HL-60/S4 (cell line): Measurements from ENCODE around the gene HDHD5.

ENCODE experiments used
- in situ Hi-C: fragments of 300-500 bp; cut with MboI; formaldehyde crosslinking; loops from 2 replicates; pipeline ENCODE4 v1.14.3; 2022; ENCODE audit warnings: low sequenced_read_pairs

Gene HDHD5

GRCh38 chr22:17120711-17121232 is 38.3 kb downstream of the HDHD5 start:
- in situ Hi-C loops, result no loop called here

DNA sequence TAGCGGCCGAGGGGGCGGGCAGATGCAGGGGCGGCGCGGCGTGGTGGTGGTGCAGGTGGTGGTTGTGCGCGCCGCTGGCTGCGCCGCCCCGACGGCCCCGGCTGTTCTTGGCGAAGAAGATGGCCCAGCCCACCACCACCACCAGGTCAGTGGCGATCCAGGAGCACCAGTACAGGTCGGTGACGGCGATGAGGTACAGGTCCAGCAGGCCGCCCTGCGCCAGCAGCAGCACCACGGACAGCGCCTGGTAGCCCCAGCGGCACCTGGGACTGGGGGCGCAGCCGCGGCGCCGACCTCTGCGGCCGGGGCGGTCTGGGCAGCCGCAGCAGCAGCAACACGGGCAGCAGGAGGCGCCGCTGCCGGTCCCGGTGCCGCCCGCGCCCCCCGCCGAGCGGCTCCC is 38.8 kb downstream of the HDHD5 start:
- in situ Hi-C loops, result no loop called here

- in situ Hi-C loops, result no loop called here
Observed at GRCh38 chr22:17119481-17120202, 39.4 kb downstream of the HDHD5 start.

DNA sequence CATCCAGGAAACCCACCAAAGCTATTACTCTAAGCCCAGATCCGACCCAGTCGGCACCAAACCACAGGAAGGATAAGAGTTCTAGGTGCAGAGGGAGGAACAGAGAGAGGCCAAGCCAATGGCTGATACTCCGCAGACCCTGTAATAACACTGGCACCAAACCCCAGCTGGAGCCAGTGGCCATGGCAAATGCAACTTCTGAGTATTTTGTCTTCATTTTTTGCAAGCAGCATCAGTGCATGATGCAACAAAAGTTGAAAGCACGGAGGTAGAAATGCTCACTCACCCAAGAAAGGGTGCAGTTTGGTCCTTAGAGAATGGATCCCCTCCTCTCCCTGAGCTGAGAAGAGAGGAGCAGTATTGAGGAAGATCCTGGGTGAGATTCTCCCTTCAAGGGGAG is 40.7 kb downstream of the HDHD5 start:
- in situ Hi-C loops, result no loop called here

DNA sequence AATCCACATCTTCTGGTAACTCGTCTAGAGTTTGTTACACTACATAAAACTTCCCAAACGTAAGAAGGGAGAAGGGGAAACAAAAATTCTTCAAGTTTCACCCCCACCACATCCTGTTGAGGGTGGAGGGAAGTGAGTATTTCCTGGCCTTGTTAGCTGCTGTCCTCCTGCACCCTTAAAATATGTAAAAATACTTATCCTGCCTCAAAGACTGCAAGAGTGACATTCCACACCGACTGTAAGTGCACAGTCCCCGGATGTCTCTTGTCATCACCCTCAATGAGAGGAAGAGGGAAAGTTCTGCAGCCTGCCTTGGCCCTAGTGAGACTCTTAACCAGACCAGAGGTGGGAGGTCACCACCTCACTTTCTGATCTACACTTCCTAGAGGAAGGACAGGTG is 41.2 kb downstream of the HDHD5 start:
- in situ Hi-C loops, result no loop called here

GRCh38 chr22:17117400-17117799 is 41.7 kb downstream of the HDHD5 start:
- in situ Hi-C loops, result no loop called here

- in situ Hi-C loops, result no loop called here
Observed at GRCh38 chr22:17116572-17117330, 42.3 kb downstream of the HDHD5 start.

DNA sequence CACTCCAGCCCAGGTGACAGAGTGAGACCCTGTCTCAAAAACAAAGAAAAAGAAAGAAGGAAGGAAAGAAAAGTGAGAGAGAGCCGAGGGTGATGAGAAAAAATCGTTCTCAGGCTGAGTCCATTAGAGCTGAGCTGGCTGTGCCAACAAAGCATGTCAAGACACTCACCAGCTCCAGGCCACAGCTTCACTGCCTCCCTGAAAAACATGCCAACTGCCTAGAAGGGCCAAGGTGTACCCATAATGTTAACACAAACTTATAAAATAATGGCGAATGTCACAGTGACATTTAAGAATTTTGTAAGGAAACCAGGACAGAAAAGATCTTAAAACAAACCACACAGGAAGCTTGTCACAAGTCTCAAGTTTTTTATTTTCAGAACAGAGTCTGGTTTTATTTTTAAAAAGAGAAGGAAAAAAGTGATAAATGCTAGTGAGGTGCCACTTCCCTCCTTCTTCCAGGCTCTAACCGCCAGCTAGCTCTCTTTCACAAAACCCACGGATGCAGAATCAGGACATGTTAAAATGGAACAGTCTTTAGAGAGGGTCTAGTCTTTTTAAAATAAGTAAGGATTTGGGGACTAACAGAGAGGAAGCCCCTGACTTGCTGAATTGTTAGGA is 43.0 kb downstream of the HDHD5 start:
- in situ Hi-C loops, result no loop called here

GRCh38 chr22:17115236-17115635 is 43.8 kb downstream of the HDHD5 start:
- in situ Hi-C loops, result no loop called here

DNA sequence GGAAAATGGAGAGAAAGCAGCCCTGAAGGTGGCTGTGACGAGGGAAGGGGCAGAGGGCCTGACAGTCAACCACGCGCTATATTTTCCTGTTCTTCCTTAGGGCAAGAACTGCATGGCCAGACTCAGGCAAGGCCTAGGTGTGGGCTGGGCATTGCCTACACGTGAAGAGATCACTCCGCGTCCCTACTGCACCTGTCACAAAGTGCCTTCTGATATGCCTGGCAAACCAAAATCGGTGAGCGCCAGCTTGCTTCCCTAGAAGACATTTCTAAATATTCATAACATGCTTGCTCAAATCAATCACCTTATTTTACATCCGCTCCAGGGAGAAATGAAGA is 44.2 kb downstream of the HDHD5 start:
- in situ Hi-C loops, result no loop called here

DNA sequence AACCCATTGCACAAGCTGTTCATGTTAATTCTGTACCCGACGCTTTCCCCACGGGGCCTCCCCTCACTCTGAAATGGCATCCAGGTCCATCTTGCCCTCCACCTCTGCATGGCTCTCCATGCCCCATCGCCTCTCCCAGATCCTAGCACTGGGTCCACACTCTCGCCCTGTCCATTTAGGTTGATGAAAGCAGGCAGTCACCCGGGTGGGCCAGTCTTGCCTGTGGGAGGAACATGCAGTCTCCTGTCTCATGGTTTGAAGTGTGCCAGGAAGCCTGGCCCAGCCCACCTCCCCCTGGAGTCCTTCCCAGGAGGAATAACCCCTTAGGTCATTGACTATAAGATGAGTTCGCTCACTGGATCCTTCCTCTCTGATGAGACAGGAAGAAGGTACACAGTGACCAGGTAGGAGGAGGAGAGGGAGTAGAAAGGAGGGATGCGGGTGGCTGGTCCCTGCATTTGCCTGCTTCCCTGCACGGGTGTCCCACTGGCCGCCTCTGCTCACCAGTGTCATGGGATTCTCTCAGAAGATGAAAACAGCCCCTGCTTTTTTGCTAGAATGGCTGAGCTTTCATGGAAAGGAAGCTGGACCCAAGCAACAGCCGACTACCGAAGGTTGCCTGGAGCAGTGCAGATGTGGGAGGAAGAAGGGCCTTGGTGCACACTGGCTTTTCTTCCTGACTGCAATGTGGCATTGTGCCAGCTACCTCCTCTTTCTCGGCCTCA is 44.7 kb downstream of the HDHD5 start:
- in situ Hi-C loops, result no loop called here

DNA sequence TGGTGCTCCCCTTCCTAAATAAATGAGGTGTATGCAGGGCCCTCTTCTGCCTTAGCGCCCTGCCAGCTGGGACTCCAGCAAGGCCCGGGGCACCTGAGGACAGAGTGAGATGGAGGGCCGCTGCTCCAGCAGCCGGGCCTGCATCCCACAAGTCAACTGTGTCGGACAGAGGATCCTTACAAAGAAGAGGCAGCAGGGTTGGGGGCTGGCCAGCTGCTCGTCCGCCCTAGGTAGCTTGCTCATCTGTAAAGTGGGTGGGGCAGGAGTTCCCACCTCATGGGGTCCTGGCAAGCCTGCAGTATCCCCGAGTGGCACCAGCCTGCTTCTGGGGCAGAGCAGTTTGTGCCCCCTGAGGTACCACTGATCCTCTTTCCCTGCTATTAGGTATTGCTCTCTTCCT is 45.5 kb downstream of the HDHD5 start:
- in situ Hi-C loops, result no loop called here

GRCh38 chr22:17112491-17113042 is 46.5 kb downstream of the HDHD5 start:
- in situ Hi-C loops, result no loop called here

- in situ Hi-C loops, result no loop called here
Observed at GRCh38 chr22:17110791-17111550, 48.1 kb downstream of the HDHD5 start.

GRCh38 chr22:17109976-17110375 is 49.1 kb downstream of the HDHD5 start:
- in situ Hi-C loops, result no loop called here

DNA sequence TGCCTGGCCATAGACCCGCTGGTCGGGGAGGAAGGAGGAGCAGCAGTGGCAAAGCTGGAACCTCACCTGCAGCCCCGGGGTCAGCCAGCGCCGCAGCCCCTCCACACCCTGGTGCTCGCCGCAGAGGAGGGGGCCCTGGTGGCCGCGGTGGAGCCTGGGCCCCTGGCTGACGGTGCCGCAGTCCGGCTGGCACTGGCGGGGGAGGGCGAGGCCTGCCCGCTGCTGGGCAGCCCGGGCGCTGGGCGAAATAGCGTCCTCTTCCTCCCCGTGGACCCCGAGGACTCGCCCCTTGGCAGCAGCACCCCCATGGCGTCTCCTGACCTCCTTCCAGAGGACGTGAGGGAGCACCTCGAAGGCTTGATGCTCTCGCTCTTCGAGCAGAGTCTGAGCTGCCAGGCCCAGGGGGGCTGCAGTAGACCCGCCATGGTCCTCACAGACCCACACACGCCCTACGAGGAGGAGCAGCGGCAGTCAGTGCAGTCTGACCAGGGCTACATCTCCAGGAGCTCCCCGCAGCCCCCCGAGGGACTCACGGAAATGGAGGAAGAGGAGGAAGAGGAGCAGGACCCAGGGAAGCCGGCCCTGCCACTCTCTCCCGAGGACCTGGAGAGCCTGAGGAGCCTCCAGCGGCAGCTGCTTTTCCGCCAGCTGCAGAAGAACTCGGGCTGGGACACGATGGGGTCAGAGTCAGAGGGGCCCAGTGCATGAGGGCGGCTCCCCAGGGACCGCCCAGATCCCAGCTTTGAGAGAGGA is 49.8 kb downstream of the HDHD5 start:
- in situ Hi-C loops, result no loop called here

DNA sequence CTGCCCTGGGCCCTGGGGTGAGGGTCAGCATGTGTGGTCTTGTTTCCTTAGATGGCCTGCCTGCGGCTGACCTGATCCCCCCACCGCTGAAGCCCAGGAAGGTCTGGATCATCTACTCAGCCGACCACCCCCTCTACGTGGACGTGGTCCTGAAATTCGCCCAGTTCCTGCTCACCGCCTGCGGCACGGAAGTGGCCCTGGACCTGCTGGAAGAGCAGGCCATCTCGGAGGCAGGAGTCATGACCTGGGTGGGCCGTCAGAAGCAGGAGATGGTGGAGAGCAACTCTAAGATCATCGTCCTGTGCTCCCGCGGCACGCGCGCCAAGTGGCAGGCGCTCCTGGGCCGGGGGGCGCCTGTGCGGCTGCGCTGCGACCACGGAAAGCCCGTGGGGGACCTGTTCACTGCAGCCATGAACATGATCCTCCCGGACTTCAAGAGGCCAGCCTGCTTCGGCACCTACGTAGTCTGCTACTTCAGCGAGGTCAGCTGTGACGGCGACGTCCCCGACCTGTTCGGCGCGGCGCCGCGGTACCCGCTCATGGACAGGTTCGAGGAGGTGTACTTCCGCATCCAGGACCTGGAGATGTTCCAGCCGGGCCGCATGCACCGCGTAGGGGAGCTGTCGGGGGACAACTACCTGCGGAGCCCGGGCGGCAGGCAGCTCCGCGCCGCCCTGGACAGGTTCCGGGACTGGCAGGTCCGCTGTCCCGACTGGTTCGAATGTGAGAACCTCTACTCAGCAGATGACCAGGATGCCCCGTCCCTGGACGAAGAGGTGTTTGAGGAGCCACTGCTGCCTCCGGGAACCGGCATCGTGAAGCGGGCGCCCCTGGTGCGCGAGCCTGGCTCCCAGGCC is 50.6 kb downstream of the HDHD5 start:
- in situ Hi-C loops, result no loop called here

GRCh38 chr22:17107547-17107810 is 51.6 kb downstream of the HDHD5 start:
- in situ Hi-C loops, result no loop called here
